Ascending aorta (tissue), 2 donors: ENCODE data around the gene ARIH1. TPM values are rescaled to one million over a fixed set of nuclear protein-coding genes. Genes with fewer than 3 reads are reported as not detected.

Experiments
- DNase-seq, 2 donors: peaks; one replicate each; pipeline ENCODE4 v3.0.0-alpha.2; 2019; ENCODE audit warnings: low spot score in 2 of 2
- H3K27ac ChIP-seq, 2 donors: fragments of 200-600 bp; sonication (generic); one replicate each; pipeline ENCODE4 v1.5.1; 2016 to 2017; ENCODE audit warnings: mild to moderate bottlenecking in 1 of 2
- H3K27me3 ChIP-seq: fragments of 200-600 bp; sonication (generic); one replicate; pipeline ENCODE4 v1.5.1; 2017
- H3K36me3 ChIP-seq, 2 donors: fragments of 200-600 bp; sonication (generic); one replicate each; pipeline ENCODE4 v1.5.1; 2016
- H3K4me1 ChIP-seq, 2 donors: fragments of 200-600 bp; sonication (generic); one replicate each; pipeline ENCODE4 v1.5.1; 2016 to 2017; ENCODE audit warnings: mild to moderate bottlenecking in 1 of 2
- H3K4me3 ChIP-seq, 2 donors: fragments of 200-600 bp; sonication (generic); one replicate each; pipeline ENCODE4 v1.5.1; 2016 to 2017; ENCODE audit warnings: mild to moderate bottlenecking in 1 of 2
- H3K9me3 ChIP-seq, 2 donors: fragments of 200-600 bp; sonication (generic); one replicate each; pipeline ENCODE4 v1.5.1; 2016
- CTCF ChIP-seq, 3 experiments: fragments of 200-600 bp in 2 of 3; fragments of 450-650 bp in 1 of 3; sonication (generic) in 2 of 3; IDR thresholded peaks; one replicate each; pipeline ENCODE4 v1.5.1; 2016 to 2019; ENCODE audit warnings: antibody characterized with exemption in 3 of 3, mild to moderate bottlenecking in 1 of 3, moderate library complexity in 1 of 3
- intact Hi-C: fragments of 100-400 bp; cut with DNase I; formaldehyde crosslinking; loops from one replicate; pipeline ENCODE4 v1.15.1; 2023
- total RNA-seq: library from RNA; depleted of rRNA; stranded (reverse); fragments of >200 nt; gene quantifications from one replicate; pipeline ENCODE4 v1.1.0, GENCODE V29; 2016

ARIH1 gene
- total RNA-seq, 1 donor from 2014 or later: 109 TPM

GRCh38 chr15:72591361-72591760, 117.2 kb downstream of the ARIH1 start:
- Histone ChIP-seq H3K4me3 (no peak overlapping the region), H3K36me3 (no peaks in the 10 kb centered on the region), H3K27ac (peak overlapping the region; percentile 62 to 63), H3K4me1 (no peaks in the 10 kb centered on the region), H3K27me3 (no peaks in the 10 kb centered on the region), H3K9me3 (no peaks in the 10 kb centered on the region)
- no peak for TF ChIP-seq CTCF (IDR thresholded peaks at IDR 0.05)
- intact Hi-C loops: no loop called here
- DNase-seq: no peak

GRCh38 chr15:72592097-72592496, 118.0 kb downstream of the ARIH1 start:
- no peak for TF ChIP-seq CTCF (IDR thresholded peaks at IDR 0.05)
- Histone ChIP-seq H3K27ac (peak overlapping the region in 1 of 2 donors; percentile 63), H3K4me3 (no peak overlapping the region), H3K4me1 (no peaks in the 10 kb centered on the region), H3K9me3 (no peaks in the 10 kb centered on the region), H3K27me3 (no peaks in the 10 kb centered on the region), H3K36me3 (no peaks in the 10 kb centered on the region)
- intact Hi-C loops: no loop called here
- DNase-seq: no peak

GRCh38 chr15:72592676-72593075, 118.5 kb downstream of the ARIH1 start:
- no peak for DNase-seq
- no peak for TF ChIP-seq CTCF (IDR thresholded peaks at IDR 0.05)

GRCh38 chr15:72593838-72594237, 119.7 kb downstream of the ARIH1 start:
- intact Hi-C loops: no loop called here
- TF ChIP-seq CTCF (IDR thresholded peaks at IDR 0.05): no peak

More at GRCh38 chr15:72592676-72593075, 118.5 kb downstream of the ARIH1 start:
- H3K4me3 ChIP-seq: no peak overlapping the region
- H3K27me3 ChIP-seq: no peaks in the 10 kb centered on the region
- no peaks in the 10 kb centered on the region for H3K9me3 ChIP-seq
- H3K27ac ChIP-seq: no peak overlapping the region
- H3K36me3 ChIP-seq: no peaks in the 10 kb centered on the region
- H3K4me1 ChIP-seq: no peaks in the 10 kb centered on the region
- intact Hi-C loops: no loop called here

GRCh38 chr15:72599855-72600464, 125.8 kb downstream of the ARIH1 start:
- Histone ChIP-seq H3K4me3 (no peak overlapping the region), H3K4me1 (no peaks in the 10 kb centered on the region), H3K36me3 (no peaks in the 10 kb centered on the region), H3K9me3 (no peaks in the 10 kb centered on the region), H3K27me3 (no peaks in the 10 kb centered on the region), H3K27ac (no peak overlapping the region)
- no peak for DNase-seq
- intact Hi-C loops: loop anchor here (2.0 kb wide), 1 partner anchor 71 kb away; no protein-coding TSS in a partner anchor
- peak in 2 of 3 experiments; percentile 27 to 64 for TF ChIP-seq CTCF (IDR thresholded peaks at IDR 0.05)

More at GRCh38 chr15:72593838-72594237, 119.7 kb downstream of the ARIH1 start:
- Histone ChIP-seq H3K9me3 (no peaks in the 10 kb centered on the region), H3K27ac (no peak overlapping the region), H3K4me1 (no peaks in the 10 kb centered on the region), H3K27me3 (no peaks in the 10 kb centered on the region), H3K4me3 (no peak overlapping the region), H3K36me3 (no peaks in the 10 kb centered on the region)
- DNase-seq: no peak
